GM21390 (cell line): ENCODE measurements around the gene HLTF.
A peak's percentile ranks its signal among the peaks of the same experiment; 100 is the strongest.
"Not testable (repeated sequence)": the region's sequence is repeated elsewhere in the genome, so short reads cannot be mapped to it uniquely, and the experiment has no call there.

Source experiments
- ATAC-seq: cut with Tn5 transposase; IDR thresholded peaks from one replicate; pipeline ENCODE4 v1.9.1; 2021; ENCODE audit not compliant: unreplicated experiment

The HLTF gene, protein sequence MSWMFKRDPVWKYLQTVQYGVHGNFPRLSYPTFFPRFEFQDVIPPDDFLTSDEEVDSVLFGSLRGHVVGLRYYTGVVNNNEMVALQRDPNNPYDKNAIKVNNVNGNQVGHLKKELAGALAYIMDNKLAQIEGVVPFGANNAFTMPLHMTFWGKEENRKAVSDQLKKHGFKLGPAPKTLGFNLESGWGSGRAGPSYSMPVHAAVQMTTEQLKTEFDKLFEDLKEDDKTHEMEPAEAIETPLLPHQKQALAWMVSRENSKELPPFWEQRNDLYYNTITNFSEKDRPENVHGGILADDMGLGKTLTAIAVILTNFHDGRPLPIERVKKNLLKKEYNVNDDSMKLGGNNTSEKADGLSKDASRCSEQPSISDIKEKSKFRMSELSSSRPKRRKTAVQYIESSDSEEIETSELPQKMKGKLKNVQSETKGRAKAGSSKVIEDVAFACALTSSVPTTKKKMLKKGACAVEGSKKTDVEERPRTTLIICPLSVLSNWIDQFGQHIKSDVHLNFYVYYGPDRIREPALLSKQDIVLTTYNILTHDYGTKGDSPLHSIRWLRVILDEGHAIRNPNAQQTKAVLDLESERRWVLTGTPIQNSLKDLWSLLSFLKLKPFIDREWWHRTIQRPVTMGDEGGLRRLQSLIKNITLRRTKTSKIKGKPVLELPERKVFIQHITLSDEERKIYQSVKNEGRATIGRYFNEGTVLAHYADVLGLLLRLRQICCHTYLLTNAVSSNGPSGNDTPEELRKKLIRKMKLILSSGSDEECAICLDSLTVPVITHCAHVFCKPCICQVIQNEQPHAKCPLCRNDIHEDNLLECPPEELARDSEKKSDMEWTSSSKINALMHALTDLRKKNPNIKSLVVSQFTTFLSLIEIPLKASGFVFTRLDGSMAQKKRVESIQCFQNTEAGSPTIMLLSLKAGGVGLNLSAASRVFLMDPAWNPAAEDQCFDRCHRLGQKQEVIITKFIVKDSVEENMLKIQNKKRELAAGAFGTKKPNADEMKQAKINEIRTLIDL

DNA sequence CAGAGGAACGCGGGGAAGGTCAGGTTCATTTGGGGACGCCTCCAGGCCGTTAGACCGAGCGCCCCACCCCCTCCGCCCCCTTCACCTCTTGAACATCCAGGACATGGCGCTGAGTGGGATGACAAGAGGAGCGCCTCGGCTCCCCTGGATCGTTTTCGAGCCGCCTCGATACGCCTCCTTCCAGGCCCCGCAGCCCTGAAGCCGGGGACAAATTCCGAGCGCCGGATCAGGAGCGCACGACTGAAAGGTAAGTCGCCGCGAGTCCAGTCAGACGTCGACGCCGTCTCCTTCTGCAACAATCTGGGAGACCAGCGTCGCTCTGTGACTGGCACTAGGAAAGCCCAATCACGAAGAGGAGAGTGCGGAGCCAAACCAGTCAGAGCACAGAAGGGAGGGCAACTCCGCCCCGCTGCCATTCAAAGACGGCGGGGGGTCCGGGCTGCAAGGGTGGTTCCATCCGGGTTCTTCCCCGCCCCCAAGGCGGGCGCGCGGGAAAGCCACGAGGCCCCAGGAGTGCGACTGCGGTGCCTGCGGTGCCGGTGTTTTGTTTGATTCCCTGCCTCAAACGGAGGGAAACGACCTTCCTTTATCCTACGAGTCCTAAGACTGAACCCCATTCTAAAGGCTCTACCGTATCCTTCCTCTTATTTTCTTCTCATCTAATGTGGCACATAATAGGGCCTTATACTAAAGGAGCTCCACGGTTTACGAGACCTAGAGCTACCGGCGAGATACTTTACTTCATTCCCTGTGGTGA, at the start of gene HLTF:
Gene HLTF, minus strand, starts transcription at position 302 of the 757 bp plus-strand sequence. Its CDS starts 197 bp downstream, at position 105.
- ATAC-seq = peak; percentile 98

DNA sequence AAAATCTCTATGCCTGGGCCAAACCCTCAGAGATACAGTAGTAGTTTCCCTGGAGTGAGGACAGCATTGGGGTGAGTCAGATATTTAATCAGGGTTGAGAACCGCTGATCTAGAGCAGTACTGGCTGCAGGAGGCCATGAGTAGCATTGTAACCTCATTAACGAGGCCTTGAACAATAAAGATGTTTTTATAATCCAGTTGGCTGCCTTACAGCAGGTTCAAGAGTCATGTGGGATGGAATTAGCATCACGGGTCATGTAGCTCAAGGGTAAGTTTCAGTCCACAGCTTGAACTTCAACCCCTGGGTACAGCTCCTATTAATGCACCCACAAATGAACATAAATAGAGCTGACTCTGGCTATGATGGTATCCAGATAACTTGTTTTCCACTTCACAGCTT, 48.2 kb upstream of the HLTF start:
- no peak for ATAC-seq

DNA sequence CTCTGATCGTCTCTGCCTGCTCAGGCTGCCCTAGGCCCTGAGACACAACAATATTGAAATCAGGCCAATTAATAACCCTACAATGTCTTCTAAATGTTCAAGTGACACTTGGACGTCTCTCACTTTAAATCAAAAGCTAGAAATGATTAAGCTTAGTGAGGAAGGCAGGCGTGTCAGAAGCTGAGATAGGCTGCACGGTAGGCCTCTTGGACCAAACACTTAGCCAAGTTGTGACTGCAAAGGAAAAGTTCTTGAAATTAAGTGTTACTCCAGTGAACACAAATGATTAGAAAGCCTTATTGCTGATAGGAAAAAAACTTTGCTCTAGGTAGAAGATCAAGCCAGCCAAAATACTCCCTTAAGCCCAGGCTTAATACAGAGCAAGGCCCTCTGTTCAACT, 45.3 kb upstream of the HLTF start:
- no peak for ATAC-seq

GRCh38 chr3:149129326-149130205, 43.2 kb upstream of the HLTF start, which contains the start of gene HPS3:
Gene HPS3 (plus strand): TSS chr3:149129638. CDS start chr3:149129724, 86 bp downstream.
- ATAC-seq = peak; percentile 94

- ATAC-seq = no peak
Observed at GRCh38 chr3:149128821-149129220, 42.5 kb upstream of the HLTF start.

DNA sequence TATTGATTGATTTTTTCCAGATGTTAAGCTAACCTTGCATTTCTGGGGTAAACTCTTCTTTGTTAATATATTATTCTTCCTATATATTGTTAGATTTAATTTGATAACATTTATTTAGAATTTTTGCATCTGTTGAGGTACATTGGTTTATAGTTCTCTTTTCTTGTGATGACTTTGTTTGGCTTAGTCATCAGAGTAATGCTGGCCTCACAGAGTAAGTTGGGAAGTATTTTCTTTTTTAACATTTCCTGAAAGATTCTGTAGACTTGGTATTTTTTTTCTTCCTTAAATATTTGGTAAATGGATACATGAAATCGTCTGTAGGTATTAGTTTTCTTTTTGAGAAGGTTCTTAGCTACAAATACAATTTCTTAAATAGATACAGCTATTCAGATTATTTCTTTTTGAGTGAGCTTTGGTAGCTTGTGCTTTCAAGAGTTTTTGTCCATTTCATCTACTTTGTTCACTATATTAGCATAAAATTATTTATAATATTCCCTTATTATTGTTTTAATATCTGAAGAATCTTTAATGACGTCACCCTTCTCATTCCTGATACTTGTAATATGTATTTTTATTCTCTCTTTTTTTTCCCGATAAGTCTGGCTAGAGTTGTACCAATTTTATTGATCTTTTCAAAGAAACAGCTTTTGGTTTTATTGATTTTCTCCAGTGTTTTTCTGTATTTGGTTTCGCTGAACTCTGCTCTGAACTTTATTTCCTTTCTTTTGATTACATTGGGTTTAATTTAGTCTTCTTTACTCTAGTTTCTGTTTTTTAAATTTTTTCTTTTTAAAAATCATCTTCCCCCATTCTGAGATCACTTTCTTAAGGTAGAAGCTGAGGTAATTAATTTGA, 36.6 kb upstream of the HLTF start:
- no peak for ATAC-seq

- ATAC-seq = peak; percentile 78
Observed at GRCh38 chr3:149120051-149120972, 34.0 kb upstream of the HLTF start.

DNA sequence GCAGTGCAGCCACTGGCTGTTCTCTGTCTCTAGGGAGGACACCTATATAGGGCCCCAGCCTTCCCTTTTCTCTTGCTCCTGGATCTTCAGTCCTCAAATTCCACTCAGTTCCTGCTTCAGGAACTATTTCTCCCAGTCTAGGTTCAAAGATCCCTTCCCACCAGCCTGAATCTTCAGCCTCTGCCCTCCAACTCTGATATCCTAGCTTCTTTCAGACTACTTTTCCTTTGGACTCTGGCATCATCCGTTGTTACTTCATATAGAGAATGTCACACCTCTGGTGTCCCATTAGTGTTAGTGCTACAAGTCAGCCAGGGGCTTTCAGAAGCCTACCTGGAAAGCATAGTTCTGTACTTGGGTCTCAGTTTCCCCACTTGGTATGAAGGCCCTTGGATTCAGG, 33.1 kb upstream of the HLTF start:
- no peak for ATAC-seq

DNA sequence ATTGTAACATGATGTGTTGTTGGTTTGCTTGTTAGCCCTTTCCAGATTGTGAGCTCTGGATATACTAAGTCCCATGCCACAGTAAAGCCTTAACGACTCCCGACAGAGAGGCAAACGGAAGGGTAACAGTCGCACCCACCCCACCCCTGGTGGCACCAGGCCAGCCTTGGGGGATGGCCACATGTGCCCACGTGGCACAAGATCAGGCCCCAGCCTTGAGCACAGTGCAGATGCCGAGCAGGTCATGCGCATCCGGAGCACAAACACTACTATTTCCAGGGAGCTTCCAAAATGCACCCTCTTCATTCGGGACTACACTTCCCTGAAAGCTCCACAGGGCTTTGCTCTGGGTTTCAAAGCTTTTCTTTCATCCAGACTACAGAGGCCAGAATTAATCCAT, 32.4 kb upstream of the HLTF start:
- no peak for ATAC-seq

DNA sequence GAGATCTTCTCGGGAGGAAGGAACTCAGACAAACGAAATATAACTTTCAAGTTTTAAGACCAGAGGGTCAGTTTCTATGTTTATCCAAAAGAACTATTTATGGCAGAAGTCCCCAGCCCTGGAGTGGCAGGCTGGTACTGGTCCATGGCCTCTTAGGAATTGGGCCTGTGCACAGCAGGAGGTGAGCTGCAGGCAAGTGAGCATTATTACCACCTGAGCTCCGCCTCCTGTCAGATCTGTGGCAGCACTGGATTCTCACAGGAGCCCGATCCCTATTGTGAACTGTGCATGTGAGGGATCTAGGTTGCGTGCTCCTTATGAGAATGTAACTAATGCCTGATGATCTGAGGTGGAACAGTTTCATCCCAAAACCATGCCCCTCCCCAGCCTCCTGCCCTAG, 28.8 kb upstream of the HLTF start:
- no peak for ATAC-seq

DNA sequence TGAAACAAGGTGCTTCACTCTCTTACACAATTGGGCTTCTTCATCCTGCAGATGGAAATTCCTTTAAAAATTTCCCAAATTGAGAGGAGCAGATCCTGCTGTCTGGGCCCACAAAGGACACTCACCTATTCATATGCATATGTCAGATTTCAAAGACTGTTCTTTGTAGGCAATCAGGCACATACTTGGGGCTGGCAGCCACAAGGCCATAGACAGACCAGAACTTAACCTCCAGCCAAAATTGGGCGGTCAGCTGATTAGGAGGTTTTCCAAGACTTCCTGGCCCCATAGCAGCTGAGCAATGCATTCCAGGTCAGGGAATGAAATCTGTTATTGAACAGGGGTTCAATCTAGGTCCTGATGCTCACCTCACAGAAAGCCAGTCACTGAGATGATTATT, 28.1 kb upstream of the HLTF start:
- no peak for ATAC-seq

GRCh38 chr3:149104484-149104883, 18.2 kb upstream of the HLTF start:
- ATAC-seq = no peak

- ATAC-seq = no peak
Observed at GRCh38 chr3:149101641-149102040, 15.3 kb upstream of the HLTF start.

DNA sequence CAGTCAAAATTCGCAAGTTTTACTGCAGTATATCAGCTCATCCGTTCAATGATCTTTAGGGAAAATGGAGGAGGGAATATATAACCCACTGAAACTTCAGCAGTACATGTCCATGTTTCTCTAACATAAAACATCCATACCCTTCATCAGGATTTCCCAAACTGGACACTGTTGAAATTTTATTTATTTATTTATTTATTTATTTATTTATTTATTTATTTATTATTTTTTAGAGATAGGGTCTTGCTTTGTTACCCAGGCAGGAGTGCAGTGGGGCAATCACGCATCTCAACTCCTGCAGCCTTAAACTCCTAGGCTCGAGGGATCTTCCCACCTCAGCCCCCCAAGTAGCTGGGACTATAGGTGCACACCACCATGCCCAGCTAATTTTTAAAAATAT, 14.8 kb upstream of the HLTF start:
- no peak for ATAC-seq

DNA sequence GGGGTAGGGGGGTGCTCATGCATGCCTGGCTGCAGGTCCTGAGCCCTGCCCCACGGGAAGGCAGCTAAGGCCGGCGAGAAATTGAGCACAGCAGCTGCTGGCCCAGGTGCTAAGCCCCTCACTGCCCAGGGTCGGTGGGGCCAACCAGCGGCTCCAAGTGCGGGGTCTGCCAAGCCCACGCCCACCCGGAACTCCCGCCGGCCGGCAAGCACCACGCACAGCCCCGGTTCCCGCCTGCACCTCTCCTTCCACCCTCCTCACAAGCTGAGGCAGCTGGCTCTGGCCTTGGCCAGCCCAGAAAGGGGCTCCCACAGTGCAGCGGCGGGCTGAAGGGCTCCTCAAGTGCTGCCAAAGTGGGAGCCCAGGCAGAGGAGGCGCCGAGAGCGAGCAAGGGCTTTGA, 11.7 kb upstream of the HLTF start:
- not testable (repeated sequence) for ATAC-seq

GRCh38 chr3:149095487-149095886, 9.2 kb upstream of the HLTF start:
- ATAC-seq = peak; percentile 92

DNA sequence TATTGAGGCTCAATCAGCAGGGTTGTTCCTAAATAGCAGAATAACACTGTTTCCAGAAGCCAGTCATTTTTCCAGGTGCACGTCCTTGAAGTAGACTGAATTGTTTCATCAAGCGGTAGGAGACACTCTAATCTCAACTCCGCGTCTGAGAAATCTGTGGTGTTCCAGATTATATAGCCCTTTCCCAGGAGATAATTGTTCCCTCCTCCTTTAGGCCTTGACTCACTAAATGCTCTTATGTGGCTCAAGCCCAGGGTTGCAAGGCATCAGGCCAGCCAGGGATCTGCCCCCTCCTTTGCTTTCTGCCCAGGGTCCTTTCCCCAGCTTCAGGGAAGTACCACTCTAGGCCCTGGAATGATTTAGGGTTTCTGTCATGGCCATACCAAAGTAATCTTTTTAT, 5.7 kb upstream of the HLTF start:
- ATAC-seq = no peak

GRCh38 chr3:149090907-149091306, 4.6 kb upstream of the HLTF start:
- ATAC-seq = no peak
